Stomach (tissue), 9 donors: Measurements from ENCODE around the gene AIP. TPM values are rescaled to one million over a fixed set of nuclear protein-coding genes. Genes with fewer than 3 reads are reported as not detected.
A peak's percentile ranks its signal among the peaks of the same experiment; 100 is the strongest.

Source experiments
- DNase-seq, 2 donors: peaks; one replicate each; pipeline versions ENCODE4 v3.0.0 to v3.0.0-alpha.2; 2013 to 2019
- H3K27ac ChIP-seq, 5 donors: fragments of 200-600 bp in 4 of 5; sonication (generic) in 4 of 5; one replicate each; pipeline ENCODE4 v1.5.1; 2013 to 2019; ENCODE audit warnings: mild to moderate bottlenecking in 1 of 5, moderate library complexity in 1 of 5
- H3K27me3 ChIP-seq, 3 donors: fragments of 200-600 bp; sonication (generic); one replicate each; pipeline ENCODE4 v1.5.1; 2017 to 2019; ENCODE audit warnings: mixed run types in 1 of 3
- H3K36me3 ChIP-seq, 4 donors: fragments of 200-600 bp; sonication (generic); 1 replicate in 3 of 4; 2 replicates in 1 of 4; pipeline ENCODE4 v1.5.1; 2016 to 2019
- H3K4me1 ChIP-seq, 4 donors: fragments of 200-600 bp; sonication (generic); one replicate each; pipeline ENCODE4 v1.5.1; 2016 to 2019
- H3K4me3 ChIP-seq, 4 donors: fragments of 200-600 bp; sonication (generic) in 3 of 4; one replicate each; pipeline ENCODE4 v1.5.1; 2016 to 2019; ENCODE audit warnings: mild to moderate bottlenecking in 1 of 4
- H3K9me3 ChIP-seq, 4 donors: fragments of 200-600 bp; sonication (generic); one replicate each; pipeline ENCODE4 v1.5.1; 2016 to 2019
- EP300 ChIP-seq: sonication (generic); formaldehyde crosslinking; IDR thresholded peaks from one replicate; pipeline ENCODE4 v1.6.1; 2017; ENCODE audit warnings: antibody characterized with exemption
- POLR2A ChIP-seq, 4 donors: fragments of 450-650 bp; IDR thresholded peaks; one replicate each; pipeline ENCODE4 v1.6.1; 2016; ENCODE audit warnings: antibody characterized with exemption in 4 of 4, control low read depth in 2 of 4, mild to moderate bottlenecking in 1 of 4, moderate library complexity in 1 of 4
- POLR2AphosphoS5 ChIP-seq, 3 donors: sonication (generic); formaldehyde crosslinking; IDR thresholded peaks; one replicate each; pipeline ENCODE4 v1.6.1; 2016; ENCODE audit warnings: antibody characterized with exemption in 3 of 3
- WGBS, 5 donors: extraction: QIAGEN DNeasy Blood & Tissue Kit in 3 of 5; methylation state at CpG; one replicate each; pipeline versions ENCODE4 v1.1.5 to v1.1.7; 2013 to 2018; 5-methylcytosine and 5-hydroxymethylcytosine counted together
- intact Hi-C: fragments of 100-400 bp; cut with DNase I; formaldehyde crosslinking; loops from one replicate; pipeline ENCODE4 v1.15.1; 2023; ENCODE audit warnings: low total_unique reads
- polyA plus RNA-seq, 3 donors: library from polyadenylated mRNA; stranded (reverse); fragments of 200-250 nt; gene quantifications; one replicate each; pipeline ENCODE4 v1.2.3, GENCODE V29; 2013
- total RNA-seq, 5 donors: library from RNA; depleted of rRNA; stranded (reverse); fragments of >200 nt; gene quantifications; one replicate each; pipeline versions ENCODE4 v1.1.0 to v1.2.3, GENCODE V29; 2014 to 2016
- TF ChIP-seq, protein P1 (sequence below), 7 experiments: fragments of 450-650 bp in 4 of 7; fragments of 200-600 bp in 3 of 7; sonication (generic) in 3 of 7; IDR thresholded peaks; one replicate each; pipeline ENCODE4 v1.5.1; 2016 to 2019; ENCODE audit warnings: antibody characterized with exemption in 7 of 7, control low read depth in 2 of 7, mild to moderate bottlenecking in 1 of 7
- donor health status: healthy with polysubstance abuse.
- donor health status: Bipolar disorder and iron deficiency.
- donor health status: healthy.

AIP gene
- total and polyA plus RNA-seq, 8 donors: 36.4 to 140 (median 74.6) TPM

DNA sequence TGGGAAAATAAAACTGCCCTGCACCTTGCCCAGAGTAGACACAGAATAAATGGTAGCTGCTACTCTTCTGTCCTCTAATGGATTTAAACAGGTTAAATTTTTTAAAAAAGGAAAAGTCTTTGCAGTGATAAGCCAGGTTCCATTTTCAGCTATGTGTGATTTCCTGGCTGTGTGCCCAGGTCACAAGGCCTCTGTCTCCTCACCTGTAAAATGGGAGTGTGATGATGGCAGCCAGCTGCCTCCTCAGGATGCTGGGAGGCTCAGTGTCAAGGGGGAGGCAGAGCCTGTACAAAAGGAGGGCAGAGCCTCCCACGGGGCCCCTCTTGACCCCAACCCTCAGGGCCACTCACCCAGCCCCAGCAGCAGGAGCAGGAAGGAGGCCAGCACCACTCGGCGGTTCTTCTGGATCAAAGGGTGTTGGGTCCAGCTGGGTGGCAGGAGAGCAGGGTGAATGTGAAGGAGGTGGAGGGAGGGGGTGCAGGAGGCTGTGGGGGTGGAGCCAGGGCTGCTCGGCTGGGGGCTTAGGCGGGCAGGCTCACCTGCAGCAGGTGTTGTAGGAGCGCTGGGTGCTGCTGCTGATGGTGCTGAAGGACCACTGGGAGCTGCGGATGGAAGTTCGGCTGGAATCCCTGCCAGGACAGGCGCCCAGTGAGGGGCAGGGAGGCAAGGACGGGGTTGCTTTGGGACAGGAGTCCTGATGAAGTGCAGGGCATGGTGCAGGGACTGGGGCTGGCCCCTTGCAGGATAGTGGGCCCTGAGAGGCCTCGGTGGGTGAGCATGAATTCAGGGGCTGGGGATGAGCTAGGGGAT lies 15.7 kb upstream of the AIP start:
- no peak for TF ChIP-seq POLR2A (IDR thresholded peaks at IDR 0.05)
- no peak for TF ChIP-seq POLR2AphosphoS5 (IDR thresholded peaks at IDR 0.05)
- TF ChIP-seq, protein P1, sequence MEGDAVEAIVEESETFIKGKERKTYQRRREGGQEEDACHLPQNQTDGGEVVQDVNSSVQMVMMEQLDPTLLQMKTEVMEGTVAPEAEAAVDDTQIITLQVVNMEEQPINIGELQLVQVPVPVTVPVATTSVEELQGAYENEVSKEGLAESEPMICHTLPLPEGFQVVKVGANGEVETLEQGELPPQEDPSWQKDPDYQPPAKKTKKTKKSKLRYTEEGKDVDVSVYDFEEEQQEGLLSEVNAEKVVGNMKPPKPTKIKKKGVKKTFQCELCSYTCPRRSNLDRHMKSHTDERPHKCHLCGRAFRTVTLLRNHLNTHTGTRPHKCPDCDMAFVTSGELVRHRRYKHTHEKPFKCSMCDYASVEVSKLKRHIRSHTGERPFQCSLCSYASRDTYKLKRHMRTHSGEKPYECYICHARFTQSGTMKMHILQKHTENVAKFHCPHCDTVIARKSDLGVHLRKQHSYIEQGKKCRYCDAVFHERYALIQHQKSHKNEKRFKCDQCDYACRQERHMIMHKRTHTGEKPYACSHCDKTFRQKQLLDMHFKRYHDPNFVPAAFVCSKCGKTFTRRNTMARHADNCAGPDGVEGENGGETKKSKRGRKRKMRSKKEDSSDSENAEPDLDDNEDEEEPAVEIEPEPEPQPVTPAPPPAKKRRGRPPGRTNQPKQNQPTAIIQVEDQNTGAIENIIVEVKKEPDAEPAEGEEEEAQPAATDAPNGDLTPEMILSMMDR (IDR thresholded peaks at IDR 0.05): no peak
- TF ChIP-seq EP300: no peak
- intact Hi-C loops: no loop called here
- Histone ChIP-seq H3K27ac (peak overlapping the region; percentile 85 to 96 (median 94)), H3K4me3 (peak overlapping the region in 3 of 4 donors; percentile 82 to 95 (median 91)), H3K4me1 (peaks cover 37 to 58% (median 55%) of the 10 kb centered on the region in 4 donors), H3K36me3 (peaks cover 0 to 5% (median 2%) of the 10 kb centered on the region in 4 donors), H3K27me3 (no peaks in the 10 kb centered on the region), H3K9me3 (no peaks in the 10 kb centered on the region)
- 36 to 57% (median 48%) methylated on average over 10 to 11 of the region's 11 CpGs for WGBS, 5 donors
- DNase-seq: no peak

DNA sequence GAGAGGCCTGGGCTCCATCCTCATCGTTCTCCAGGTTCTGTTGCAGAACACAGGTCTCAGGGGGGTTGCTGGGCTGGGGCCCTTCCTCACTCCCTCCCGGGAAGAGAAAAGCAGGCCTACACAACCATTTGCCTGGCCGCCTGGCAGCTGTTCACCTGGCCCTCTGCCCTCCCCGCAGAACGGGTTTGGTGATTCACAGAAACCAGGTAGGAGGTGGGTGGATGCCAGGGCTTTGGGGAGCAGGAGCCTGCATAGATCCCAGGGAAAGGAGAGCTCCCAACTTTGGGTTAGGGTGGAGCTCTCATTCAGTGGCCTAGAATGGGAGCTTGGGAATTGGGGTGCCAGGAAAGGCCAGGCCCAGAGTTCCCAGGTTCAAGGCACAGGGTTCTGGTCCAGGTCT lies 14.8 kb upstream of the AIP start:
- Histone ChIP-seq H3K4me3 (peak overlapping the region; percentile 82 to 95 (median 88)), H3K4me1 (peaks cover 37 to 58% (median 55%) of the 10 kb centered on the region in 4 donors), H3K36me3 (peaks cover 0 to 5% (median 2%) of the 10 kb centered on the region in 4 donors), H3K27me3 (no peaks in the 10 kb centered on the region), H3K9me3 (no peaks in the 10 kb centered on the region), H3K27ac (peak overlapping the region; percentile 85 to 96 (median 92))
- DNase-seq: peak; percentile 83 to 96
- intact Hi-C loops: no loop called here
- no peak for TF ChIP-seq EP300
- TF ChIP-seq POLR2A (IDR thresholded peaks at IDR 0.05): no peak
- peak in 2 of 3 donors; percentile 77 to 83 for TF ChIP-seq POLR2AphosphoS5 (IDR thresholded peaks at IDR 0.05)
- 7 to 24% (median 12%) methylated on average over 5 of the region's 5 CpGs; no CpG with 5 or more reads in 1 of the 5 donors for WGBS, 5 donors

DNA sequence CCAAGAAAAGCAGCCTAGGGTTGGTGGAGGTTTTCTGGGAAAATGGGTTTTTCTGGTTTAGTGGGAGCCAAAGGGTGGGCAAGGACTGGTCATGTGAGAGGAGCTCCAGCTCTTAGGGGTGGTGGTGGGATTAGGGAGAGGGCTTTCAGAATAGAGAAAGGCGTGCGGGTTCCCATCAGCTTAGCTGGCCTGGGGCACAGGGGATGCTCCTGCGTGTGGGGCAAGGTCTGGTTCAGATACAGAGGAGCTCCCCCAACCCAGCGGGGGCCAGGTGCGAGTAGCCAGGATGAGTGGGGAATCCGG lies 14.4 kb upstream of the AIP start:
- H3K4me1 ChIP-seq: peaks cover 37 to 58% (median 55%) of the 10 kb centered on the region in 4 donors
- WGBS, 5 donors: 0 to 7% (median 2%) methylated on average over 3 to 6 of the region's 6 CpGs
- peak overlapping the region; percentile 85 to 96 (median 92) for H3K27ac ChIP-seq
- intact Hi-C loops: no loop called here
- no peaks in the 10 kb centered on the region for H3K27me3 ChIP-seq
- H3K4me3 ChIP-seq: peak overlapping the region; percentile 82 to 95 (median 88)
- peaks cover 0 to 5% (median 2%) of the 10 kb centered on the region in 4 donors for H3K36me3 ChIP-seq
- no peaks in the 10 kb centered on the region for H3K9me3 ChIP-seq
- DNase-seq: no peak
- TF ChIP-seq POLR2AphosphoS5 (IDR thresholded peaks at IDR 0.05): no peak
- no peak for TF ChIP-seq POLR2A (IDR thresholded peaks at IDR 0.05)
- TF ChIP-seq EP300: no peak
- TF ChIP-seq, protein P1 (IDR thresholded peaks at IDR 0.05): no peak

DNA sequence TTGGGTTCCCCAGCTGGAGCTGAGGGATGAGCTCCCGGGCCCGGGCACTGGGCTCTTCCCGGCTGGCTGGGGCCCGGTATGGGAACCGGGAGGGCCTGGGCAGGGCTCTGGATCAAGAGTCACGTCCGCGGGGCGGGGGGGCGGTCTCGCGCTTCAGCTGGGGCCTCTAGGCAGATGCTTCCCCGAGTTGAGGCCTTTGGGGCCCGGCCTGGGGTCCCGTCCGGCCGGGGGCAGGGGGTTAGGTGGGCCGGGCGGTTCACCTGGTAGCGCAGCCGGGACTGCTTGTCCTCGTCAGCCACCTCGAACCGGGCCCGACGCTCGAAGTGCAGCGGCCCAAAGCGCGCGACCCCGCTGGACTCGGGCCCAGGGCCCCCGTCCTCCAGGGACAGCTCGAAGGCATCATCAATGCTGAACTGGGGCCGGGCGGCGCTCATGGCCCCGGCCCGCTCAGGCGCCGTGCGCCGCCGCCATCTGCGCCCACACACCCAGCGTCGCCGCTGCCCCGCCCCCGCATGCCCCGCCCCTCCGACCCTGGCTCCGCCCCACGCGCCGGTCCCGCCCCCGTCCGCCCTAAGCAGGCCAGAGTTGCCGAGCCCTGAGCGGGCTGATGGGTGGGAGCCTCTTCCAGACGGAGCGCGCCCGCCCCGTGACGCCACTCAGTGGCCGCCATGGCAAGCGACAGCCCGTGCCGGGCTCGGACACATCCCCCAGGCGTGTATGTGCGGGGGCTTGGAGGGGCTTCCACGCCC lies 13.9 kb upstream of the AIP start, which contains the start of gene TMEM134:
TSS of gene TMEM134 (minus strand) at position 493 of the 749 bp plus-strand sequence. CDS start at position 434, 59 bp downstream.
- intact Hi-C loops: no loop called here

More for the DNA sequence above, 13.9 kb upstream of the AIP start, which contains the start of gene TMEM134:
- 0 to 1% (median 0%) methylated on average over 5 to 76 of the region's 76 CpGs for WGBS, 5 donors
- peak within 1 kb of the TSS; percentile 90 to 96 (median 92) for H3K27ac ChIP-seq
- peak within 1 kb of the TSS; percentile 82 to 95 (median 88) for H3K4me3 ChIP-seq
- DNase-seq: peak; percentile 94 to 98
- peaks cover 33 to 54% (median 51%) of the 10 kb centered on the region in 4 donors for H3K4me1 ChIP-seq
- H3K36me3 ChIP-seq: peaks cover 0 to 5% (median 2%) of the 10 kb centered on the region in 4 donors
- no peaks in the 10 kb centered on the region for H3K9me3 ChIP-seq
- TF ChIP-seq POLR2AphosphoS5 (IDR thresholded peaks at IDR 0.05): peak; percentile 79 to 97 (median 90)
- no peak for TF ChIP-seq EP300
- TF ChIP-seq, protein P1 (IDR thresholded peaks at IDR 0.05): peak in 3 of 7 experiments; percentile 25 to 41 (median 40)
- no peak for TF ChIP-seq POLR2A (IDR thresholded peaks at IDR 0.05)
- no peaks in the 10 kb centered on the region for H3K27me3 ChIP-seq
